Activated CD8-positive, alpha-beta T cell treated with anti-CD3 and anti-CD28 coated beads, Interleukin-2, amount 10 ng/mL, durations not matched to agents 7 days and 5 days (primary cell): ENCODE data around the gene PANX3. TPM values are rescaled to one million over a fixed set of nuclear protein-coding genes. Genes with fewer than 3 reads are reported as not detected.
A peak's percentile ranks its signal among the peaks of the same experiment; 100 is the strongest.

Experiments used
- ATAC-seq: fragments of 150-1000 bp; cut with Tn5 transposase; one replicate; pipeline ENCODE4 v1.10.0; 2021; ENCODE audit warnings: moderate library complexity
- CTCF ChIA-PET: fragments of 350-600 bp; sonication (Branson Sonifier 250); formaldehyde crosslinking; loops from one replicate; lab custom pipeline; 2021; ENCODE audit warnings: antibody characterized with exemption; lab: Charles Lee
- POLR2A ChIA-PET: fragments of 350-600 bp; sonication (Branson Sonifier 250); formaldehyde crosslinking; loops from one replicate; lab custom pipeline; 2021; ENCODE audit warnings: antibody characterized with exemption; lab: Charles Lee
- DNase-seq: peaks from one replicate; pipeline ENCODE4 v3.0.0-alpha.2; 2020
- H3K27ac Mint-ChIP-seq: one replicate; pipeline ENCODE4 v1.8.0; 2021; ENCODE audit warnings: mild to moderate bottlenecking, mixed read lengths
- H3K27me3 Mint-ChIP-seq: one replicate; pipeline ENCODE4 v1.8.0; 2021; ENCODE audit warnings: low read depth, mixed read lengths
- H3K36me3 Mint-ChIP-seq: one replicate; pipeline ENCODE4 v1.8.0; 2021; ENCODE audit warnings: low read depth, mixed read lengths
- H3K4me1 Mint-ChIP-seq: one replicate; pipeline ENCODE4 v1.8.0; 2021; ENCODE audit warnings: low read depth, mixed read lengths
- H3K4me3 Mint-ChIP-seq: one replicate; pipeline ENCODE4 v1.8.0; 2021; ENCODE audit warnings: mild to moderate bottlenecking, mixed read lengths
- H3K9me3 Mint-ChIP-seq: one replicate; pipeline ENCODE4 v1.8.0; 2022; ENCODE audit warnings: mixed read lengths; ENCODE audit not compliant: insufficient read depth
- total RNA-seq, 2 experiments: library from RNA; stranded (reverse); gene quantifications; one replicate each; pipeline ENCODE4 v1.2.3, GENCODE V29; 2021

The PANX3 gene
- total RNA-seq, 2 experiments from 2014 or later = not detected

GRCh38 chr11:124661553-124661952, 50.3 kb downstream of the PANX3 start:
- ATAC-seq = no peak
- POLR2A ChIA-PET = no interaction called here

GRCh38 chr11:124662106-124662505, 50.9 kb downstream of the PANX3 start:
- Mint-ChIP-seq H3K36me3 (no peaks in the 10 kb centered on the region), H3K4me3 (no peak overlapping the region), H3K27me3 (no peaks in the 10 kb centered on the region), H3K9me3 (no peaks in the 10 kb centered on the region), H3K27ac (no peak overlapping the region), H3K4me1 (no peaks in the 10 kb centered on the region)
- no peak for DNase-seq
- POLR2A ChIA-PET = no interaction called here
- no peak for ATAC-seq
- CTCF ChIA-PET = interaction anchor here (0.7 to 3.1 kb wide), 5 partner anchors 8 to 175 kb away, joined by 3 to 9 read pairs (median 4); no protein-coding TSS in a partner anchor

More at GRCh38 chr11:124661553-124661952, 50.3 kb downstream of the PANX3 start:
- no peak overlapping the region for H3K4me3 Mint-ChIP-seq
- no peaks in the 10 kb centered on the region for H3K4me1 Mint-ChIP-seq
- no peak for DNase-seq
- H3K36me3 Mint-ChIP-seq = no peaks in the 10 kb centered on the region
- no peaks in the 10 kb centered on the region for H3K9me3 Mint-ChIP-seq
- CTCF ChIA-PET = interaction anchor here (0.7 to 3.1 kb wide), 5 partner anchors 8 to 175 kb away, joined by 4 to 11 read pairs (median 6); no protein-coding TSS in a partner anchor
- no peaks in the 10 kb centered on the region for H3K27me3 Mint-ChIP-seq
- no peak overlapping the region for H3K27ac Mint-ChIP-seq

GRCh38 chr11:124663861-124664260, 52.6 kb downstream of the PANX3 start:
- no peak for ATAC-seq
- CTCF ChIA-PET = interaction anchor here (0.7 to 3.1 kb wide), 5 partner anchors 15 to 202 kb away, joined by 3 to 9 read pairs (median 7); partner anchors contain the start of gene ROBO3
- H3K9me3 Mint-ChIP-seq = no peaks in the 10 kb centered on the region

GRCh38 chr11:124667601-124668000, 56.4 kb downstream of the PANX3 start:
- ATAC-seq (no peak), DNase-seq (no peak)
- POLR2A ChIA-PET = no interaction called here
- Mint-ChIP-seq H3K27me3 (no peaks in the 10 kb centered on the region), H3K36me3 (peaks cover 4% of the 10 kb centered on the region), H3K9me3 (no peaks in the 10 kb centered on the region), H3K4me1 (peaks cover 16% of the 10 kb centered on the region), H3K27ac (no peak overlapping the region), H3K4me3 (no peak overlapping the region)
- CTCF ChIA-PET = interaction anchor here (1.0 to 6.0 kb wide), 3 partner anchors 95 to 169 kb away, joined by 3 to 108 read pairs (median 4); partner anchors contain the start of gene ESAM

More at GRCh38 chr11:124663861-124664260, 52.6 kb downstream of the PANX3 start:
- Mint-ChIP-seq H3K36me3 (no peaks in the 10 kb centered on the region), H3K4me1 (no peaks in the 10 kb centered on the region), H3K27me3 (no peaks in the 10 kb centered on the region), H3K27ac (no peak overlapping the region), H3K4me3 (no peak overlapping the region)
- POLR2A ChIA-PET = no interaction called here
- DNase-seq = no peak

GRCh38 chr11:124669193-124669592, 58.0 kb downstream of the PANX3 start:
- Mint-ChIP-seq H3K4me1 (peaks cover 24% of the 10 kb centered on the region), H3K27ac (no peak overlapping the region), H3K27me3 (no peaks in the 10 kb centered on the region), H3K4me3 (no peak overlapping the region), H3K9me3 (no peaks in the 10 kb centered on the region), H3K36me3 (peaks cover 4% of the 10 kb centered on the region)
- CTCF ChIA-PET = interaction anchor here (0.6 to 6.0 kb wide), 33 partner anchors 9 to 207 kb away, joined by 3 to 108 read pairs (median 7); partner anchors contain the start of genes ESAM and MSANTD2
- POLR2A ChIA-PET = interaction anchor here (0.7 to 1.0 kb wide), 2 partner anchors 77 to 131 kb away, joined by 3 read pairs; partner anchors contain the start of gene MSANTD2
- DNase-seq = peak; percentile 60
- no peak for ATAC-seq

Other genes starting within 250 kb of the PANX3 start
- not detected for gene OR8B2, start 226.9 kb upstream of the PANX3 start, total RNA-seq
- not detected for gene OR8B3, start 212.4 kb upstream of the PANX3 start, total RNA-seq
- gene OR8B4, start 186.6 kb upstream of the PANX3 start, total RNA-seq = not detected
- not detected for gene OR8B8, start 165.7 kb upstream of the PANX3 start, total RNA-seq
- gene OR8B12, start 67.8 kb upstream of the PANX3 start, total RNA-seq = not detected
- gene OR8A1, start 41.4 kb upstream of the PANX3 start, total RNA-seq = not detected
- 10 to 100 TPM; 36.2 to 41.3 TPM for gene TBRG1, start 11.4 kb downstream of the PANX3 start, total RNA-seq
- gene SIAE, start 62.3 kb downstream of the PANX3 start, total RNA-seq = 1 to 10 TPM; 4.8 to 5.7 TPM
- gene SPA17, start 62.5 kb downstream of the PANX3 start, total RNA-seq = 1 to 10 TPM; 2.6 TPM
- gene NRGN, start 128.5 kb downstream of the PANX3 start, total RNA-seq = 1 to 10 TPM; 5.7 to 6.1 TPM
- not detected for gene VSIG2, start 140.8 kb downstream of the PANX3 start, total RNA-seq
- under 1 TPM; 0.50 to 0.55 TPM for gene ESAM, start 150.9 kb downstream of the PANX3 start, total RNA-seq
- 10 to 100 TPM in 1 of 2 experiments, 1 to 10 TPM in 1; 9.1 to 10.2 TPM for gene MSANTD2, start 189.0 kb downstream of the PANX3 start, total RNA-seq